T-cell (primary cell): Measurements from ENCODE around the gene NXPE4. TPM values are rescaled to one million over a fixed set of nuclear protein-coding genes. Genes with fewer than 3 reads are reported as not detected.
"Not testable (repeated sequence)": the region's sequence is repeated elsewhere in the genome, so short reads cannot be mapped to it uniquely, and the experiment has no call there.

Experiments used
- ATAC-seq, 4 experiments: fragments of 200-7000 bp in 3 of 4; fragments of 150-1000 bp in 1 of 4; cut with Tn5 transposase; replicated peaks in 1 of 4; 1 replicate in 3 of 4; 2 replicates in 1 of 4; pipeline ENCODE4 v1.10.0; 2021; ENCODE audit warnings: moderate library complexity in 3 of 4, mild to moderate bottlenecking in 2 of 4, moderate number of reproducible peaks in 1 of 4
- CTCF ChIA-PET, 2 donors: fragments of 300-600 bp; sonication (Branson Sonifier 250); formaldehyde crosslinking; loops; one replicate each; lab custom pipeline; 2022; ENCODE audit warnings: antibody characterized with exemption in 2 of 2; lab: Charles Lee
- POLR2A ChIA-PET, 2 donors: fragments of 300-600 bp; sonication (Branson Sonifier 250); formaldehyde crosslinking; loops; one replicate each; lab custom pipeline; 2022; ENCODE audit warnings: antibody characterized with exemption in 2 of 2; lab: Charles Lee
- DNase-seq, 35 experiments: peaks; one replicate each; pipeline versions ENCODE4 v3.0.0 to v3.0.0-alpha.2; 2013 to 2023
- H3K27ac ChIP-seq: one replicate; pipeline ENCODE4 v1.5.1; 2013; ENCODE audit warnings: low read length
- H3K27me3 ChIP-seq, 2 experiments: replicated peaks in 1 of 2; 1 replicate in 1 of 2; 2 replicates in 1 of 2; pipeline versions ENCODE4 v1.6.1 to v1.7.0; 2013; ENCODE audit warnings: low read length in 1 of 2, mixed read lengths in 1 of 2; ENCODE audit not compliant: control insufficient read depth in 2 of 2, insufficient read depth in 2 of 2; ENCODE audit errors: extremely low read depth in 1 of 2
- H3K36me3 ChIP-seq, 2 donors: 1 replicate in 1 of 2; 2 replicates in 1 of 2; pipeline versions ENCODE4 v1.6.1 to v1.7.0; 2013; ENCODE audit warnings: low read length in 1 of 2; ENCODE audit not compliant: control insufficient read depth in 2 of 2, insufficient read depth in 1 of 2; ENCODE audit errors: extremely low read depth in 1 of 2
- H3K4me1 ChIP-seq, 2 experiments: 1 replicate in 1 of 2; 2 replicates in 1 of 2; pipeline versions ENCODE4 v1.6.1 to v1.7.0; 2013; ENCODE audit warnings: low read length in 2 of 2, mixed read lengths in 1 of 2; ENCODE audit not compliant: insufficient read depth in 2 of 2, control insufficient read depth in 1 of 2; ENCODE audit errors: extremely low read depth in 1 of 2
- H3K4me3 ChIP-seq, 2 donors: 1 replicate in 1 of 2; 2 replicates in 1 of 2; pipeline versions ENCODE4 v1.5.1 to v1.7.0; 2013; ENCODE audit warnings: mild to moderate bottlenecking in 2 of 2, low read length in 1 of 2, moderate library complexity in 1 of 2; ENCODE audit not compliant: control insufficient read depth in 1 of 2; ENCODE audit errors: extremely low read depth in 1 of 2
- H3K9me3 ChIP-seq: 2 replicates; pipeline ENCODE4 v1.7.0; 2013
- H3K27ac Mint-ChIP-seq, 2 donors: one replicate each; pipeline ENCODE4 v1.8.0; 2020 to 2021; ENCODE audit warnings: mild to moderate bottlenecking in 2 of 2, mixed read lengths in 2 of 2
- H3K27me3 Mint-ChIP-seq, 2 donors: one replicate each; pipeline ENCODE4 v1.8.0; 2021 to 2022; ENCODE audit warnings: mixed read lengths in 2 of 2
- H3K36me3 Mint-ChIP-seq: one replicate; pipeline ENCODE4 v1.8.0; 2021; ENCODE audit warnings: mixed read lengths
- H3K4me1 Mint-ChIP-seq, 3 donors: one replicate each; pipeline ENCODE4 v1.8.0; 2020 to 2022; ENCODE audit warnings: mixed read lengths in 3 of 3, mild to moderate bottlenecking in 1 of 3
- H3K4me3 Mint-ChIP-seq, 3 donors: one replicate each; pipeline ENCODE4 v1.8.0; 2020 to 2022; ENCODE audit warnings: mild to moderate bottlenecking in 3 of 3, mixed read lengths in 3 of 3, moderate library complexity in 3 of 3
- H3K9me3 Mint-ChIP-seq, 3 donors: one replicate each; pipeline ENCODE4 v1.8.0; 2020 to 2022; ENCODE audit warnings: mixed read lengths in 3 of 3
- WGBS: methylation state at CpG from one replicate; pipeline ENCODE4 v1.1.5; 2013; ENCODE audit warnings: missing lambda C conversion rate; ENCODE audit not compliant: insufficient coverage; 5-methylcytosine and 5-hydroxymethylcytosine counted together
- total RNA-seq, 35 experiments: library from RNA in 6 of 35; stranded (reverse) in 6 of 35; fragments of 120-200 nt in 1 of 35; gene quantifications; one replicate each; pipeline versions ENCODE4 v1.2.1 to v1.2.4 and lab custom pipeline; 2013 to 2026

Gene NXPE4
- total RNA-seq, 5 donors from 2014 or later (not counting 1 experiment from before 2014, with no cell fraction given): not detected

GRCh38 chr11:114610984-114611944 is 15.7 kb upstream of the NXPE4 start:
- no peak overlapping the region for H3K4me3 ChIP-seq
- DNase-seq (no peak), ATAC-seq (no peak)
- Mint-ChIP-seq H3K27me3 (no peaks in the 10 kb centered on the region), H3K9me3 (peaks cover 0 to 10% (median 7%) of the 10 kb centered on the region in 3 donors), H3K36me3 (no peaks in the 10 kb centered on the region), H3K4me3 (no peak overlapping the region), H3K27ac (no peak overlapping the region), H3K4me1 (no peaks in the 10 kb centered on the region)
- WGBS: 84% methylated on average over 15 of the region's 18 CpGs
- H3K27me3 ChIP-seq: no peaks in the 10 kb centered on the region
- H3K9me3 ChIP-seq: no peaks in the 10 kb centered on the region
- H3K27ac ChIP-seq: no peak overlapping the region
- H3K4me1 ChIP-seq: no peaks in the 10 kb centered on the region
- no peaks in the 10 kb centered on the region for H3K36me3 ChIP-seq
- CTCF ChIA-PET: no interaction called here
- POLR2A ChIA-PET: no interaction called here

- DNase-seq (no peak), ATAC-seq (no peak)
- 49% methylated on average over 9 of the region's 10 CpGs for WGBS
- Mint-ChIP-seq H3K27me3 (no peaks in the 10 kb centered on the region), H3K36me3 (no peaks in the 10 kb centered on the region), H3K9me3 (peaks cover 0 to 10% (median 7%) of the 10 kb centered on the region in 3 donors), H3K27ac (no peak overlapping the region), H3K4me3 (no peak overlapping the region), H3K4me1 (no peaks in the 10 kb centered on the region)
- CTCF ChIA-PET: no interaction called here
- H3K4me3 ChIP-seq: no peak overlapping the region
- H3K27ac ChIP-seq: no peak overlapping the region
- POLR2A ChIA-PET: no interaction called here
- no peaks in the 10 kb centered on the region for H3K4me1 ChIP-seq
- H3K27me3 ChIP-seq: no peaks in the 10 kb centered on the region
- no peaks in the 10 kb centered on the region for H3K36me3 ChIP-seq
- no peaks in the 10 kb centered on the region for H3K9me3 ChIP-seq
Observed at GRCh38 chr11:114610550-114610949, 15.0 kb upstream of the NXPE4 start.

GRCh38 chr11:114609429-114609828 is 13.8 kb upstream of the NXPE4 start:
- POLR2A ChIA-PET: no interaction called here
- no peaks in the 10 kb centered on the region for H3K4me1 Mint-ChIP-seq
- no peak for DNase-seq
- H3K27ac Mint-ChIP-seq: no peak overlapping the region
- no peak for ATAC-seq
- H3K9me3 ChIP-seq: no peaks in the 10 kb centered on the region
- H3K9me3 Mint-ChIP-seq: peaks cover 0 to 10% (median 7%) of the 10 kb centered on the region in 3 donors
- no peak overlapping the region for H3K27ac ChIP-seq
- no peaks in the 10 kb centered on the region for H3K36me3 Mint-ChIP-seq
- 89% methylated on average over 8 of the region's 9 CpGs for WGBS
- no peak overlapping the region for H3K4me3 Mint-ChIP-seq
- H3K4me3 ChIP-seq: no peak overlapping the region
- H3K27me3 Mint-ChIP-seq: no peaks in the 10 kb centered on the region
- H3K36me3 ChIP-seq: no peaks in the 10 kb centered on the region
- no peaks in the 10 kb centered on the region for H3K27me3 ChIP-seq
- H3K4me1 ChIP-seq: no peaks in the 10 kb centered on the region
- CTCF ChIA-PET: no interaction called here

GRCh38 chr11:114608605-114609004 is 13.0 kb upstream of the NXPE4 start:
- H3K4me3 Mint-ChIP-seq, POLR2A ChIA-PET, H3K36me3 Mint-ChIP-seq, H3K27me3 Mint-ChIP-seq, H3K4me1 ChIP-seq, H3K9me3 ChIP-seq, ATAC-seq, H3K27me3 ChIP-seq, DNase-seq, H3K4me1 Mint-ChIP-seq, H3K4me3 ChIP-seq, CTCF ChIA-PET, H3K27ac ChIP-seq, H3K36me3 ChIP-seq, H3K9me3 Mint-ChIP-seq, H3K27ac Mint-ChIP-seq: not testable (repeated sequence)
- WGBS: 68% methylated on average over 5 of the region's 9 CpGs

GRCh38 chr11:114607753-114608459 is 12.3 kb upstream of the NXPE4 start:
- no peak for DNase-seq
- H3K27me3 Mint-ChIP-seq: no peaks in the 10 kb centered on the region

DNA sequence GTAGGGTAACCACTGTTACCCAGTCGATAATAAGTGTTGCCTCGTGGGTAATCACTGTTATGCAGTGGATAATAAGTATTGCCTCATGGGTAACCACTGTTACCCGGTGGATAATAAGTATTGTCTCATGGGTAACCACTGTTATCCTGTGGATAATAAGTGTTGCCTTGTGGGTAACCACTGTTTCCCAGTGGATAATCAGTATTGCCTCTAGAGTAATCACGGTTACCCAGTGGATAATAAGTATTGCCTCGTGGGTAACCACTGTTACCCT is 11.2 kb upstream of the NXPE4 start:
- H3K27ac Mint-ChIP-seq, H3K27me3 ChIP-seq, H3K27ac ChIP-seq, H3K4me1 ChIP-seq, H3K36me3 ChIP-seq, DNase-seq, CTCF ChIA-PET, H3K4me1 Mint-ChIP-seq, ATAC-seq, H3K4me3 Mint-ChIP-seq, H3K27me3 Mint-ChIP-seq, POLR2A ChIA-PET, H3K9me3 ChIP-seq, H3K4me3 ChIP-seq, H3K9me3 Mint-ChIP-seq, H3K36me3 Mint-ChIP-seq: not testable (repeated sequence)
- WGBS: 78% methylated on average over 4 of the region's 5 CpGs

More at GRCh38 chr11:114607753-114608459, 12.3 kb upstream of the NXPE4 start:
- no peaks in the 10 kb centered on the region for H3K36me3 ChIP-seq
- peaks cover 2% of the 10 kb centered on the region for H3K9me3 ChIP-seq
- no peaks in the 10 kb centered on the region for H3K36me3 Mint-ChIP-seq
- WGBS: 84% methylated on average over 9 of the region's 11 CpGs
- CTCF ChIA-PET: no interaction called here
- POLR2A ChIA-PET: no interaction called here
- H3K27ac Mint-ChIP-seq: no peak overlapping the region
- no peaks in the 10 kb centered on the region for H3K4me1 ChIP-seq
- H3K4me1 Mint-ChIP-seq: no peaks in the 10 kb centered on the region
- peaks cover 0 to 10% (median 7%) of the 10 kb centered on the region in 3 donors for H3K9me3 Mint-ChIP-seq
- H3K27me3 ChIP-seq: no peaks in the 10 kb centered on the region
- H3K4me3 Mint-ChIP-seq: no peak overlapping the region
- H3K27ac ChIP-seq: no peak overlapping the region
- no peak overlapping the region for H3K4me3 ChIP-seq
- ATAC-seq: no peak
